WTC11 (cell line): Measurements from ENCODE around the gene GSS. TPM values are rescaled to one million over a fixed set of nuclear protein-coding genes. Genes with fewer than 3 reads are reported as not detected.

Experiments used
- ATAC-seq: fragments of 200-7000 bp; cut with Tn5 transposase; 2 replicates; pipeline ENCODE4 v1.10.0; 2021; ENCODE audit warnings: mild to moderate bottlenecking, moderate library complexity
- CTCF ChIA-PET: fragments of 300-600 bp; sonication (Branson Sonifier 250); formaldehyde crosslinking; loops from one replicate; lab custom pipeline; 2021; ENCODE audit warnings: antibody characterized with exemption; lab: Charles Lee
- POLR2A ChIA-PET: fragments of 350-600 bp; sonication (Branson Sonifier 250); formaldehyde crosslinking; loops from one replicate; lab custom pipeline; 2021; ENCODE audit warnings: antibody characterized with exemption; lab: Charles Lee
- DNase-seq: peaks from one replicate; pipeline ENCODE4 v3.0.0; 2021; ENCODE audit warnings: low spot score
- H3K27ac Mint-ChIP-seq: 2 replicates; pipeline ENCODE4 v1.8.0; 2021; ENCODE audit warnings: mixed read lengths
- H3K27me3 Mint-ChIP-seq: 2 replicates; pipeline ENCODE4 v1.8.0; 2021; ENCODE audit warnings: low read depth, mild to moderate bottlenecking, moderate library complexity, mixed read lengths
- H3K36me3 Mint-ChIP-seq: 2 replicates; pipeline ENCODE4 v1.8.0; 2021; ENCODE audit warnings: mixed read lengths
- H3K4me1 Mint-ChIP-seq: 2 replicates; pipeline ENCODE4 v1.8.0; 2022; ENCODE audit warnings: mixed read lengths
- H3K4me3 Mint-ChIP-seq: 2 replicates; pipeline ENCODE4 v1.8.0; 2021; ENCODE audit warnings: mild to moderate bottlenecking, moderate library complexity, mixed read lengths
- H3K9me3 Mint-ChIP-seq: 2 replicates; pipeline ENCODE4 v1.8.0; 2021; ENCODE audit warnings: mixed read lengths
- CREB1 ChIP-seq: sonication (generic); formaldehyde crosslinking; IDR thresholded peaks from 2 replicates; pipeline ENCODE4 v1.8.0; 2023; ENCODE audit warnings: mild to moderate bottlenecking, missing genetic modification reagents
- EMX1 ChIP-seq: fragments of 250-450 bp; sonication (Bioruptor Pico); IDR thresholded peaks from 2 replicates; pipeline ENCODE4 v1.8.0; 2021; ENCODE audit warnings: mild to moderate bottlenecking
- FOXJ3 ChIP-seq: sonication (generic); formaldehyde crosslinking; IDR thresholded peaks from 2 replicates; pipeline ENCODE4 v1.9.0; 2021; ENCODE audit warnings: missing genetic modification reagents, mild to moderate bottlenecking, borderline replicate concordance
- FOXK1 ChIP-seq: sonication (generic); formaldehyde crosslinking; IDR thresholded peaks from 2 replicates; pipeline ENCODE4 v1.8.0; 2022; ENCODE audit warnings: mild to moderate bottlenecking, moderate library complexity, missing genetic modification reagents
- IRF1 ChIP-seq: sonication (generic); formaldehyde crosslinking; IDR thresholded peaks from 2 replicates; pipeline ENCODE4 v1.8.0; 2023; ENCODE audit warnings: missing genetic modification reagents
- MXD4 ChIP-seq: fragments of 250-450 bp; sonication (Bioruptor Pico); IDR thresholded peaks from 2 replicates; pipeline ENCODE4 v1.8.0; 2021; ENCODE audit warnings: mild to moderate bottlenecking, moderate library complexity, borderline replicate concordance
- RELA ChIP-seq: sonication (generic); formaldehyde crosslinking; IDR thresholded peaks from 2 replicates; pipeline ENCODE4 v1.8.1; 2022; ENCODE audit warnings: missing genetic modification reagents, mild to moderate bottlenecking, borderline replicate concordance
- TP53 ChIP-seq: sonication (generic); formaldehyde crosslinking; IDR thresholded peaks from 2 replicates; pipeline ENCODE4 v1.8.1; 2023; ENCODE audit warnings: mild to moderate bottlenecking, missing genetic modification reagents
- ZBTB43 ChIP-seq: sonication (generic); formaldehyde crosslinking; IDR thresholded peaks from 2 replicates; pipeline ENCODE4 v1.8.1; 2023; ENCODE audit warnings: mild to moderate bottlenecking, missing genetic modification reagents
- ZNF121 ChIP-seq: sonication (generic); formaldehyde crosslinking; IDR thresholded peaks from 2 replicates; pipeline ENCODE4 v1.8.0; 2023; ENCODE audit warnings: missing genetic modification reagents
- ZNF232 ChIP-seq: sonication (generic); formaldehyde crosslinking; IDR thresholded peaks from 2 replicates; pipeline ENCODE4 v1.8.0; 2022; ENCODE audit warnings: mild to moderate bottlenecking, missing genetic modification reagents
- ZNF396 ChIP-seq: fragments of 250-450 bp; sonication (Bioruptor Pico); IDR thresholded peaks from 2 replicates; pipeline ENCODE4 v1.8.0; 2021; ENCODE audit warnings: mild to moderate bottlenecking, moderate library complexity, borderline replicate concordance
- ZNF416 ChIP-seq: fragments of 250-450 bp; sonication (Bioruptor Pico); IDR thresholded peaks from 2 replicates; pipeline ENCODE4 v1.9.0; 2021; ENCODE audit warnings: mild to moderate bottlenecking, inconsistent platforms
- total RNA-seq: library from RNA; stranded (reverse); gene quantifications from 3 replicates; pipeline ENCODE4 v1.2.3, GENCODE V29; 2021
- TF ChIP-seq, protein P1 (sequence below): sonication (generic); formaldehyde crosslinking; IDR thresholded peaks from 2 replicates; pipeline ENCODE4 v1.8.1; 2022; ENCODE audit warnings: low read depth, mild to moderate bottlenecking, moderate library complexity, missing genetic modification reagents, borderline replicate concordance
- TF ChIP-seq, protein P2 (sequence below): sonication (generic); formaldehyde crosslinking; IDR thresholded peaks from 2 replicates; pipeline ENCODE4 v1.8.1; 2023; ENCODE audit warnings: mild to moderate bottlenecking, moderate library complexity, missing genetic modification reagents
- TF ChIP-seq, protein P3 (sequence below): sonication (generic); formaldehyde crosslinking; IDR thresholded peaks from 2 replicates; pipeline ENCODE4 v1.8.0; 2022; ENCODE audit warnings: mild to moderate bottlenecking, missing genetic modification reagents

Gene GSS
- total RNA-seq, 1 experiment from 2014 or later = 47.3 TPM

DNA sequence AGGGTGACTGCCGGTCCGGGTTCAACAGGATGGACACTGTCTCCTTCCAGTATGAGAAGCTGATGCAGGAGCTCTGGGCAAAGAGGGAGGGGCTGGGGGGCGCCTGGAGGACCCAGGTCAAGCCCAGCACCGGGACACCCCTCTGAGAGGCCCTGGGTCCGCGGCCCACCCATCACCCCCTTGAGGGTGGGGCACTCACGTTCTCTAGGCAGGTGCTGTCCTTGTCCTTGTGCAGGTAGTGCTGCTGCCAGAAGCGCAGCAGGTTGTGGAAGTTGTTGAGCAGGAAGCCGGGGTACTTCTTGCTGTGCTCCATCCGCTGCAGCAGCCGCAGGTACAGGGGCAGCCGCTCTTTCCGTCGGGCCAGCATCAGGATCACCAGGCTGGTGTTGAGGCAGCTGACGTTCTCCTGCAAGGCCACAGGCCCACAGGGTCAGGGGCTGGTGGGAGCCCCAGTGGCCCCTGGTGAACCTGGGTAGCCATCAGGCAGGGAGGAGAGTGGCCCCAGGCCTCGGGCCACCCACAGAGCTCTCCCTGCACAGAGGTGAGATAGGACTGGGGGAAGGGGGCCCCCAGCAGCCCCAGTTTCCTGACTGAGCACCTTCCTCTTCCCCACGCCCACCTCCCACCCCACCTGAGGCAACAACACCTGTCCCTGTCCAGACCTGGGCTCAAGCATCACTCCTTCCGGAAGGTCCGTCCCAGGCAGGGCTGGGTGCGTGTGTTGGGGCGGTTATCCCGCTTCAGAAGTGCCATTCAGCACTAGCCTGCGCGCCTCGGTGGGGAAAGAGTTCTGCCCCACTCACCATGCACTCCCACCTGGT, 47.8 kb upstream of the GSS start (continued):
- TF ChIP-seq IRF1 (CRISPR knock-in tag) = no peak
- TF ChIP-seq, protein P1, sequence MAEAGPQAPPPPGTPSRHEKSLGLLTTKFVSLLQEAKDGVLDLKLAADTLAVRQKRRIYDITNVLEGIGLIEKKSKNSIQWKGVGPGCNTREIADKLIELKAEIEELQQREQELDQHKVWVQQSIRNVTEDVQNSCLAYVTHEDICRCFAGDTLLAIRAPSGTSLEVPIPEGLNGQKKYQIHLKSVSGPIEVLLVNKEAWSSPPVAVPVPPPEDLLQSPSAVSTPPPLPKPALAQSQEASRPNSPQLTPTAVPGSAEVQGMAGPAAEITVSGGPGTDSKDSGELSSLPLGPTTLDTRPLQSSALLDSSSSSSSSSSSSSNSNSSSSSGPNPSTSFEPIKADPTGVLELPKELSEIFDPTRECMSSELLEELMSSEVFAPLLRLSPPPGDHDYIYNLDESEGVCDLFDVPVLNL (CRISPR knock-in tag) = no peak
- TF ChIP-seq ZBTB43 (CRISPR knock-in tag) = no peak
- TF ChIP-seq, all 79 proteins: peak for 0

DNA sequence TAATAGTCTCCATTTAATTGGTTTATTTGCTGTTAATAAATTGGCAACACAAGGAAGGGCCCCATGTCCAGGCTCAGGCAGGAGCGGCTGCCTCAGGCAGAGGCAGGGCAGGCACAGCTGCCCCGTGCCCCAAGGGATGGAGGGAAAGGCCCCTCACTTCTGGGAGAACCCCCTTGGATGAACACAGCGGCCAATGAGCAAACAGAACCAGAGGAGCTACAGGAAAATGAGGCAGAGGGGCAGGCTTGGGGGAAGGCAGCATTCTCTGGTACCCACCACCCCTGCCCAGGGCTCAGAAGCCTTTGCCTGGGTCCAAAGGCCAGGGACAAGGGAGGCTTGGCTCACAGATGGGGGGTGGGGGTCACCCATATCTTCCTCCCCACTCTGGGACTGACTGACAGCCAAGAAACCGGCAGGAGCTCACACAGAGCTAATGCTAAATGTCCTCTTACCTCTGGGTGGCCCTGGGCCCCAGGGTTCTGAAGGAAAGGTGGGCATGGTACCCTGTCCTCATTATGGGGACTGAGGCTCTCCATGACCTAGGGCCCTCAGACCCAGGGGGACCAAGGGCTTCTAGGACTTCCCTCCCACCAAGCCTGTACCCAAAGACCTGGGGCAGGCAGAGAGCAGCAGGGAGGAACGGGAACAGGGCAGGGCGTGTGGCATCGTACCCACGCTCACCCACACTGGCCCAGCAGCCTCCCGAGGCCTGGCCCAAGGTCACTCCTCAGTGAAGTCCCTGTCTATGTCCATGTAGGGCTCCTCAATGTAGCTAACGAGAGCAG, 47.0 kb upstream of the GSS start:
- H3K36me3 Mint-ChIP-seq = peaks cover 47% of the 10 kb centered on the region
- no peak for TF ChIP-seq CREB1
- TF ChIP-seq ZNF121 = no peak
- no peak for TF ChIP-seq ZNF396 (CRISPR knock-in tag)
- no peak for TF ChIP-seq ZNF416 (CRISPR knock-in tag)
- no peak for TF ChIP-seq FOXK1
- TF ChIP-seq MXD4 (CRISPR knock-in tag) = no peak
- TF ChIP-seq, protein P2, sequence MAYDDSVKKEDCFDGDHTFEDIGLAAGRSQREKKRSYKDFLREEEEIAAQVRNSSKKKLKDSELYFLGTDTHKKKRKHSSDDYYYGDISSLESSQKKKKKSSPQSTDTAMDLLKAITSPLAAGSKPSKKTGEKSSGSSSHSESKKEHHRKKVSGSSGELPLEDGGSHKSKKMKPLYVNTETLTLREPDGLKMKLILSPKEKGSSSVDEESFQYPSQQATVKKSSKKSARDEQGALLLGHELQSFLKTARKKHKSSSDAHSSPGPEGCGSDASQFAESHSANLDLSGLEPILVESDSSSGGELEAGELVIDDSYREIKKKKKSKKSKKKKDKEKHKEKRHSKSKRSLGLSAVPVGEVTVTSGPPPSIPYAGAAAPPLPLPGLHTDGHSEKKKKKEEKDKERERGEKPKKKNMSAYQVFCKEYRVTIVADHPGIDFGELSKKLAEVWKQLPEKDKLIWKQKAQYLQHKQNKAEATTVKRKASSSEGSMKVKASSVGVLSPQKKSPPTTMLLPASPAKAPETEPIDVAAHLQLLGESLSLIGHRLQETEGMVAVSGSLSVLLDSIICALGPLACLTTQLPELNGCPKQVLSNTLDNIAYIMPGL = no peak
- TF ChIP-seq ZNF232 (CRISPR knock-in tag) = no peak
- TF ChIP-seq, protein P3, sequence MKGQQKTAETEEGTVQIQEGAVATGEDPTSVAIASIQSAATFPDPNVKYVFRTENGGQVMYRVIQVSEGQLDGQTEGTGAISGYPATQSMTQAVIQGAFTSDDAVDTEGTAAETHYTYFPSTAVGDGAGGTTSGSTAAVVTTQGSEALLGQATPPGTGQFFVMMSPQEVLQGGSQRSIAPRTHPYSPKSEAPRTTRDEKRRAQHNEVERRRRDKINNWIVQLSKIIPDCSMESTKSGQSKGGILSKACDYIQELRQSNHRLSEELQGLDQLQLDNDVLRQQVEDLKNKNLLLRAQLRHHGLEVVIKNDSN = no peak
- TF ChIP-seq FOXJ3 (CRISPR knock-in tag) = no peak
- no peak for TF ChIP-seq TP53 (CRISPR knock-in tag)
- no peak for TF ChIP-seq EMX1 (CRISPR knock-in tag)
- TF ChIP-seq RELA (CRISPR knock-in tag) = no peak
- TF ChIP-seq, all 79 proteins: peak for 0
- Mint-ChIP-seq H3K9me3 (no peaks in the 10 kb centered on the region), H3K4me1 (peaks cover 4% of the 10 kb centered on the region), H3K27ac (no peak overlapping the region), H3K4me3 (no peak overlapping the region), H3K27me3 (no peaks in the 10 kb centered on the region)
- CTCF ChIA-PET = interaction anchor here (1.0 to 7.3 kb wide), 4 partner anchors 8 to 223 kb away, joined by 3 to 152 read pairs (median 4); partner anchors contain the start of genes ACSS2 and GGT7
- POLR2A ChIA-PET = no interaction called here
- ATAC-seq = no peak
- DNase-seq = no peak
